Peyer's patch (tissue), 4 donors: ENCODE data around the gene FKBP2. TPM values are rescaled to one million over a fixed set of nuclear protein-coding genes. Genes with fewer than 3 reads are reported as not detected.

Source experiments
- DNase-seq, 3 donors: peaks; one replicate each; pipeline ENCODE4 v3.0.0-alpha.2; 2017 to 2019
- H3K27ac ChIP-seq, 4 donors: fragments of 200-600 bp; sonication (generic); one replicate each; pipeline ENCODE4 v1.5.1; 2016 to 2019
- H3K27me3 ChIP-seq, 2 donors: fragments of 200-600 bp; sonication (generic); one replicate each; pipeline ENCODE4 v1.5.1; 2019
- H3K36me3 ChIP-seq, 3 donors: fragments of 200-600 bp; sonication (generic); one replicate each; pipeline ENCODE4 v1.5.1; 2016 to 2019
- H3K4me1 ChIP-seq, 4 donors: fragments of 200-600 bp; sonication (generic); one replicate each; pipeline ENCODE4 v1.5.1; 2016 to 2019
- H3K4me3 ChIP-seq, 4 donors: fragments of 200-600 bp; sonication (generic); 1 replicate in 3 of 4; 2 replicates in 1 of 4; pipeline ENCODE4 v1.5.1; 2016 to 2019; ENCODE audit warnings: mild to moderate bottlenecking in 1 of 4
- H3K9me3 ChIP-seq, 4 donors: fragments of 200-600 bp; sonication (generic); one replicate each; pipeline ENCODE4 v1.5.1; 2016 to 2019; ENCODE audit warnings: mild to moderate bottlenecking in 1 of 4
- POLR2A ChIP-seq, 2 donors: fragments of 450-650 bp; IDR thresholded peaks; one replicate each; pipeline ENCODE4 v1.5.1; 2017; ENCODE audit warnings: antibody characterized with exemption in 2 of 2, mild to moderate bottlenecking in 2 of 2, moderate library complexity in 2 of 2
- total RNA-seq, 4 donors: library from RNA; depleted of rRNA; stranded (reverse); fragments of >200 nt; gene quantifications; one replicate each; pipeline ENCODE4 v1.1.0, GENCODE V29; 2016
- TF ChIP-seq, protein P1 (sequence below), 6 experiments: fragments of 450-650 bp in 4 of 6; fragments of 200-600 bp in 2 of 6; sonication (generic) in 1 of 6; IDR thresholded peaks; one replicate each; pipeline ENCODE4 v1.5.1; 2017 to 2019; ENCODE audit warnings: antibody characterized with exemption in 6 of 6, mild to moderate bottlenecking in 3 of 6, moderate library complexity in 1 of 6

FKBP2 gene
- total RNA-seq, 4 donors from 2014 or later: 46.2 to 101 (median 94.0) TPM

- DNase-seq: no peak
- H3K9me3 ChIP-seq: no peaks in the 10 kb centered on the region
- no peak for TF ChIP-seq POLR2A (IDR thresholded peaks at IDR 0.05)
- TF ChIP-seq, protein P1, sequence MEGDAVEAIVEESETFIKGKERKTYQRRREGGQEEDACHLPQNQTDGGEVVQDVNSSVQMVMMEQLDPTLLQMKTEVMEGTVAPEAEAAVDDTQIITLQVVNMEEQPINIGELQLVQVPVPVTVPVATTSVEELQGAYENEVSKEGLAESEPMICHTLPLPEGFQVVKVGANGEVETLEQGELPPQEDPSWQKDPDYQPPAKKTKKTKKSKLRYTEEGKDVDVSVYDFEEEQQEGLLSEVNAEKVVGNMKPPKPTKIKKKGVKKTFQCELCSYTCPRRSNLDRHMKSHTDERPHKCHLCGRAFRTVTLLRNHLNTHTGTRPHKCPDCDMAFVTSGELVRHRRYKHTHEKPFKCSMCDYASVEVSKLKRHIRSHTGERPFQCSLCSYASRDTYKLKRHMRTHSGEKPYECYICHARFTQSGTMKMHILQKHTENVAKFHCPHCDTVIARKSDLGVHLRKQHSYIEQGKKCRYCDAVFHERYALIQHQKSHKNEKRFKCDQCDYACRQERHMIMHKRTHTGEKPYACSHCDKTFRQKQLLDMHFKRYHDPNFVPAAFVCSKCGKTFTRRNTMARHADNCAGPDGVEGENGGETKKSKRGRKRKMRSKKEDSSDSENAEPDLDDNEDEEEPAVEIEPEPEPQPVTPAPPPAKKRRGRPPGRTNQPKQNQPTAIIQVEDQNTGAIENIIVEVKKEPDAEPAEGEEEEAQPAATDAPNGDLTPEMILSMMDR (IDR thresholded peaks at IDR 0.05): no peak
- no peak overlapping the region for H3K27ac ChIP-seq
- H3K27me3 ChIP-seq: no peaks in the 10 kb centered on the region
- peaks cover 0 to 47% (median 13%) of the 10 kb centered on the region in 4 donors for H3K4me1 ChIP-seq
- peaks cover 0 to 65% (median 0%) of the 10 kb centered on the region in 3 donors for H3K36me3 ChIP-seq
- H3K4me3 ChIP-seq: no peak overlapping the region
Observed at GRCh38 chr11:64255135-64256128, 14.5 kb downstream of the FKBP2 start.

DNA sequence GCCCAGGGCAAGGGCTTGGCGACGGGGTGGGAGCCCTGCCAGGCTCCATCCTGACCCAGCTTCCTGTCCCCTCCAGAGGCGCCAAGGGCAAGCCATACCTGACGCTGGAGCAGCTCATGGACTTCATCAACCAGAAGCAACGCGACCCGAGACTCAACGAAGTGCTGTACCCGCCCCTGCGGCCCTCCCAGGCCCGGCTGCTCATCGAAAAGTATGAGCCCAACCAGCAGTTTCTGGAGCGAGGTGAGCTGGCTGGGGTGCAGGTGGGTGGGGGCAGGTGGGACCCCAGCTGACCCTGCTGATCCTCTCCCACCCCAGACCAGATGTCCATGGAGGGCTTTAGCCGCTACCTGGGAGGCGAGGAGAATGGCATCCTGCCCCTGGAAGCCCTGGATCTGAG, 15.4 kb downstream of the FKBP2 start:
- H3K4me1 ChIP-seq: peaks cover 0 to 40% (median 10%) of the 10 kb centered on the region in 4 donors
- no peak overlapping the region for H3K27ac ChIP-seq
- H3K4me3 ChIP-seq: no peak overlapping the region
- no peaks in the 10 kb centered on the region for H3K9me3 ChIP-seq
- TF ChIP-seq POLR2A (IDR thresholded peaks at IDR 0.05): no peak
- TF ChIP-seq, protein P1 (IDR thresholded peaks at IDR 0.05): no peak
- DNase-seq: no peak
- H3K27me3 ChIP-seq: no peaks in the 10 kb centered on the region
- peaks cover 0 to 70% (median 0%) of the 10 kb centered on the region in 3 donors for H3K36me3 ChIP-seq

DNA sequence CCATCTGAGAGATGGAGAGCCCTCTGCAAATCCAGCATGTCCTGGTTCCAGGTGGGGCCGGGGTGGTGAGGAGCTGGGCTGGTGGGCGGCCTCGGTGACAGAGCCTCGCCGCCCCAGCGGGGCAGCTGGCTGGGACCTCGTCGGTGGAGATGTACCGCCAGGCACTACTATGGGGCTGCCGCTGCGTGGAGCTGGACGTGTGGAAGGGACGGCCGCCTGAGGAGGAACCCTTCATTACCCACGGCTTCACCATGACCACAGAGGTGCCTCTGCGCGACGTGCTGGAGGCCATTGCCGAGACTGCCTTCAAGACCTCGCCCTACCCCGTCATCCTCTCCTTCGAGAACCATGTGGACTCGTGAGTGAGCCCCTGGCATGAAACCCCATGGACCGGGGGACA, 17.5 kb downstream of the FKBP2 start:
- Histone ChIP-seq H3K27me3 (no peaks in the 10 kb centered on the region), H3K27ac (no peak overlapping the region), H3K4me3 (no peak overlapping the region), H3K9me3 (no peaks in the 10 kb centered on the region), H3K36me3 (peaks cover 0 to 91% (median 0%) of the 10 kb centered on the region in 3 donors), H3K4me1 (peaks cover 0 to 35% (median 2%) of the 10 kb centered on the region in 4 donors)
- no peak for TF ChIP-seq POLR2A (IDR thresholded peaks at IDR 0.05)
- TF ChIP-seq, protein P1 (IDR thresholded peaks at IDR 0.05): no peak
- no peak for DNase-seq

- no peaks in the 10 kb centered on the region for H3K27me3 ChIP-seq
- peaks cover 0 to 35% (median 0%) of the 10 kb centered on the region in 4 donors for H3K4me1 ChIP-seq
- H3K36me3 ChIP-seq: peaks cover 0 to 96% (median 0%) of the 10 kb centered on the region in 3 donors
- no peak for TF ChIP-seq POLR2A (IDR thresholded peaks at IDR 0.05)
- TF ChIP-seq, protein P1 (IDR thresholded peaks at IDR 0.05): no peak
- no peaks in the 10 kb centered on the region for H3K9me3 ChIP-seq
- no peak overlapping the region for H3K27ac ChIP-seq
- DNase-seq: no peak
- H3K4me3 ChIP-seq: no peak overlapping the region
Observed at GRCh38 chr11:64258946-64259532, 18.1 kb downstream of the FKBP2 start.

- H3K27ac ChIP-seq: no peak overlapping the region
- H3K36me3 ChIP-seq: peaks cover 0 to 96% (median 0%) of the 10 kb centered on the region in 3 donors
- H3K9me3 ChIP-seq: no peaks in the 10 kb centered on the region
- no peak for TF ChIP-seq POLR2A (IDR thresholded peaks at IDR 0.05)
- H3K4me3 ChIP-seq: no peak overlapping the region
- no peaks in the 10 kb centered on the region for H3K27me3 ChIP-seq
- DNase-seq: no peak
- H3K4me1 ChIP-seq: peaks cover 0 to 34% (median 0%) of the 10 kb centered on the region in 4 donors
Observed at GRCh38 chr11:64259533-64260067, 18.7 kb downstream of the FKBP2 start.
